RWPE1 (cell line): ENCODE data around the gene SPOCK1.

Experiments
- CTCF ChIA-PET: fragments of 350-600 bp; sonication (Branson Sonifier 250); formaldehyde crosslinking; extraction: SDS; loops from one replicate; lab custom pipeline; 2021; lab: Yijun Ruan, JAX
- POLR2A ChIA-PET: fragments of 400-600 bp; formaldehyde crosslinking; extraction: SDS; loops from one replicate; lab custom pipeline; 2020; ENCODE audit warnings: antibody characterized with exemption; ENCODE audit not compliant: low non-redundant PET; lab: Yijun Ruan, JAX
- DNase-seq: peaks from one replicate; pipeline ENCODE4 v3.0.0; 2012; ENCODE audit warnings: low spot score
- H3K27ac ChIP-seq: fragments of 450-650 bp; 2 replicates; pipeline ENCODE4 v1.5.1; 2017
- CTCF ChIP-seq: fragments of 450-650 bp; conservative IDR thresholded peaks from 2 replicates; pipeline ENCODE4 v1.5.1; 2017; ENCODE audit warnings: low read depth, mild to moderate bottlenecking

SPOCK1 gene

GRCh38 chr5:137329586-137330296 lies 169.4 kb downstream of the SPOCK1 start:
- CTCF ChIA-PET: interaction anchor here (1.6 to 2.5 kb wide), 2 partner anchors 9 to 169 kb away, joined by 3 to 10 read pairs; partner anchors contain the start of gene SPOCK1
- DNase-seq: no peak
- no peak overlapping the region for H3K27ac ChIP-seq
- no peak for TF ChIP-seq CTCF
- POLR2A ChIA-PET: no interaction called here

GRCh38 chr5:137328991-137329390 lies 170.1 kb downstream of the SPOCK1 start:
- ChIA-PET POLR2A (no interaction called here), CTCF (interaction anchor here (2.5 kb wide), 1 partner anchor 8 kb away, joined by 10 read pairs; no protein-coding TSS in a partner anchor)
- DNase-seq: no peak
- H3K27ac ChIP-seq: no peak overlapping the region
- no peak for TF ChIP-seq CTCF

GRCh38 chr5:137328463-137328862 lies 170.7 kb downstream of the SPOCK1 start:
- TF ChIP-seq CTCF: no peak
- H3K27ac ChIP-seq: no peak overlapping the region
- POLR2A ChIA-PET: no interaction called here
- CTCF ChIA-PET: interaction anchor here (0.7 to 2.5 kb wide), 2 partner anchors 8 to 220 kb away, joined by 3 to 10 read pairs; no protein-coding TSS in a partner anchor
- DNase-seq: no peak

GRCh38 chr5:137325721-137326120 lies 173.4 kb downstream of the SPOCK1 start:
- TF ChIP-seq CTCF: no peak
- POLR2A ChIA-PET: no interaction called here
- CTCF ChIA-PET: interaction anchor here (0.7 to 0.9 kb wide), 3 partner anchors 38 to 173 kb away, joined by 3 read pairs; partner anchors contain the start of gene SPOCK1
- no peak overlapping the region for H3K27ac ChIP-seq
- no peak for DNase-seq

GRCh38 chr5:137320056-137321045 lies 178.8 kb downstream of the SPOCK1 start:
- TF ChIP-seq CTCF: peak; percentile 90
- H3K27ac ChIP-seq: no peak overlapping the region
- DNase-seq: peak; percentile 79
- ChIA-PET CTCF (interaction anchor here (0.5 to 2.2 kb wide), 34 partner anchors 9 to 1875 kb away, joined by 3 to 22 read pairs (median 4); partner anchors contain the start of gene SPOCK1), POLR2A (no interaction called here)

GRCh38 chr5:137318027-137318426 lies 181.1 kb downstream of the SPOCK1 start:
- POLR2A ChIA-PET: no interaction called here
- TF ChIP-seq CTCF: no peak
- CTCF ChIA-PET: interaction anchor here (0.6 to 1.1 kb wide), 2 partner anchors 243 to 299 kb away, joined by 3 read pairs; no protein-coding TSS in a partner anchor
- H3K27ac ChIP-seq: no peak overlapping the region
- DNase-seq: no peak
